Esophagus muscularis mucosa (tissue), 4 donors: ENCODE results near the gene CNNM4. TPM values are rescaled to one million over a fixed set of nuclear protein-coding genes. Genes with fewer than 3 reads are reported as not detected.

Experiments used
- DNase-seq: peaks from one replicate; pipeline ENCODE4 v3.0.0-alpha.2; 2017; ENCODE audit errors: extremely low spot score
- H3K27ac ChIP-seq, 4 donors: fragments of 200-600 bp; sonication (generic); replicated peaks in 1 of 4; 1 replicate in 3 of 4; 2 replicates in 1 of 4; pipeline ENCODE4 v1.5.1; 2016 to 2019; ENCODE audit warnings: mild to moderate bottlenecking in 1 of 4
- H3K27me3 ChIP-seq, 4 donors: fragments of 200-600 bp; sonication (generic); one replicate each; pipeline versions ENCODE4 v1.5.1 to v1.6.0; 2016 to 2019
- H3K36me3 ChIP-seq, 4 donors: fragments of 200-600 bp; sonication (generic); one replicate each; pipeline ENCODE4 v1.5.1; 2016 to 2019
- H3K4me1 ChIP-seq, 4 donors: fragments of 200-600 bp; sonication (generic); one replicate each; pipeline ENCODE4 v1.5.1; 2016 to 2019
- H3K4me3 ChIP-seq, 4 donors: fragments of 200-600 bp; sonication (generic); 1 replicate in 2 of 4; 2 replicates in 2 of 4; pipeline ENCODE4 v1.5.1; 2016 to 2019; ENCODE audit warnings: mild to moderate bottlenecking in 4 of 4, moderate library complexity in 1 of 4
- H3K9me3 ChIP-seq, 4 donors: fragments of 200-600 bp; sonication (generic); 1 replicate in 3 of 4; 2 replicates in 1 of 4; pipeline ENCODE4 v1.5.1; 2016 to 2019
- CTCF ChIP-seq, 3 experiments: fragments of 200-600 bp in 2 of 3; fragments of 450-650 bp in 1 of 3; sonication (generic) in 2 of 3; IDR thresholded peaks; one replicate each; pipeline ENCODE4 v1.5.1; 2017 to 2019; ENCODE audit warnings: antibody characterized with exemption in 3 of 3, mild to moderate bottlenecking in 2 of 3, moderate library complexity in 1 of 3
- EP300 ChIP-seq: sonication (generic); formaldehyde crosslinking; IDR thresholded peaks from one replicate; pipeline ENCODE4 v1.6.1; 2017; ENCODE audit warnings: antibody characterized with exemption
- POLR2A ChIP-seq: fragments of 450-650 bp; IDR thresholded peaks from one replicate; pipeline ENCODE4 v1.6.1; 2017; ENCODE audit warnings: antibody characterized with exemption, moderate library complexity, mild to moderate bottlenecking, low read depth
- POLR2AphosphoS5 ChIP-seq, 2 donors: sonication (generic); formaldehyde crosslinking; IDR thresholded peaks; one replicate each; pipeline ENCODE4 v1.6.1; 2017; ENCODE audit warnings: antibody characterized with exemption in 2 of 2
- WGBS: methylation state at CpG from one replicate; pipeline ENCODE4 v1.1.5; 2018; 5-methylcytosine and 5-hydroxymethylcytosine counted together
- intact Hi-C: fragments of 100-400 bp; cut with DNase I; formaldehyde crosslinking; loops from one replicate; pipeline ENCODE4 v1.15.1; 2023
- total RNA-seq, 4 donors: library from RNA; depleted of rRNA; stranded (reverse); fragments of >200 nt; gene quantifications; one replicate each; pipeline versions ENCODE4 v1.1.0 to v1.2.1, GENCODE V29; 2016

CNNM4 gene
- total RNA-seq, 4 donors from 2014 or later: 3.3 to 7.5 (median 5.3) TPM

GRCh38 chr2:96843538-96844268, 83.0 kb downstream of the CNNM4 start, which contains the start of gene ANKRD23:
TSS of gene ANKRD23 (minus strand) at chr2:96844021. CDS start at chr2:96843992, 29 bp downstream.
- peaks cover 14 to 28% (median 20%) of the 10 kb centered on the region in 4 donors for H3K4me1 ChIP-seq
- 93% methylated on average over 14 of the region's 14 CpGs for WGBS
- no peaks in the 10 kb centered on the region for H3K9me3 ChIP-seq
- no peak for DNase-seq
- no peaks in the 10 kb centered on the region for H3K27me3 ChIP-seq
- peaks cover 12 to 64% (median 40%) of the 10 kb centered on the region in 4 donors for H3K36me3 ChIP-seq
- intact Hi-C loops: no loop called here
- H3K4me3 ChIP-seq: no peak within 1 kb of the TSS
- TF ChIP-seq POLR2A: peak; percentile 48
- no peak for TF ChIP-seq EP300
- H3K27ac ChIP-seq: no peak within 1 kb of the TSS

- H3K4me3 ChIP-seq: no peak overlapping the region
- no peaks in the 10 kb centered on the region for H3K9me3 ChIP-seq
- H3K27ac ChIP-seq: no peak overlapping the region
- no peak for TF ChIP-seq EP300
- TF ChIP-seq CTCF (IDR thresholded peaks at IDR 0.05): no peak
- no peak for TF ChIP-seq POLR2A
- TF ChIP-seq POLR2AphosphoS5 (IDR thresholded peaks at IDR 0.05): no peak
- peaks cover 14 to 24% (median 15%) of the 10 kb centered on the region in 4 donors for H3K4me1 ChIP-seq
- H3K36me3 ChIP-seq: peaks cover 16 to 65% (median 42%) of the 10 kb centered on the region in 4 donors
- no peak for DNase-seq
- intact Hi-C loops: no loop called here
- no peaks in the 10 kb centered on the region for H3K27me3 ChIP-seq
- WGBS: 85% methylated on average over 15 of the region's 17 CpGs
Observed at GRCh38 chr2:96844405-96844808, 83.7 kb downstream of the CNNM4 start.

- Histone ChIP-seq H3K27ac (no peak overlapping the region), H3K27me3 (no peaks in the 10 kb centered on the region), H3K4me1 (peaks cover 9 to 21% (median 11%) of the 10 kb centered on the region in 4 donors), H3K9me3 (no peaks in the 10 kb centered on the region), H3K4me3 (no peak overlapping the region), H3K36me3 (peaks cover 27 to 72% (median 54%) of the 10 kb centered on the region in 4 donors)
- intact Hi-C loops: no loop called here
- TF ChIP-seq CTCF (IDR thresholded peaks at IDR 0.05): no peak
- TF ChIP-seq POLR2AphosphoS5 (IDR thresholded peaks at IDR 0.05): no peak
- no peak for TF ChIP-seq EP300
- no peak for TF ChIP-seq POLR2A
- DNase-seq: no peak
- WGBS: 88% methylated on average over 5 of the region's 5 CpGs
Observed at GRCh38 chr2:96846825-96847224, 86.1 kb downstream of the CNNM4 start.

- no peak overlapping the region for H3K27ac ChIP-seq
- no peak overlapping the region for H3K4me3 ChIP-seq
- intact Hi-C loops: no loop called here
- no peaks in the 10 kb centered on the region for H3K27me3 ChIP-seq
- H3K9me3 ChIP-seq: no peaks in the 10 kb centered on the region
- peaks cover 27 to 78% (median 60%) of the 10 kb centered on the region in 4 donors for H3K36me3 ChIP-seq
- DNase-seq: no peak
- 78% methylated on average over 10 of the region's 10 CpGs for WGBS
- peaks cover 4 to 15% (median 7%) of the 10 kb centered on the region in 4 donors for H3K4me1 ChIP-seq
- TF ChIP-seq POLR2AphosphoS5 (IDR thresholded peaks at IDR 0.05) (no peak), POLR2A (no peak), EP300 (no peak), CTCF (IDR thresholded peaks at IDR 0.05) (no peak)
Observed at GRCh38 chr2:96847586-96847985, 86.9 kb downstream of the CNNM4 start.

- Histone ChIP-seq H3K9me3 (no peaks in the 10 kb centered on the region), H3K27ac (no peak overlapping the region), H3K4me3 (no peak overlapping the region), H3K4me1 (peaks cover 0 to 10% (median 5%) of the 10 kb centered on the region in 4 donors), H3K36me3 (peaks cover 33 to 85% (median 67%) of the 10 kb centered on the region in 4 donors), H3K27me3 (no peaks in the 10 kb centered on the region)
- no peak for DNase-seq
- TF ChIP-seq POLR2AphosphoS5 (IDR thresholded peaks at IDR 0.05): no peak
- no peak for TF ChIP-seq CTCF (IDR thresholded peaks at IDR 0.05)
- TF ChIP-seq EP300: no peak
- TF ChIP-seq POLR2A: no peak
- intact Hi-C loops: no loop called here
- WGBS: 93% methylated on average over 5 of the region's 9 CpGs
Observed at GRCh38 chr2:96848264-96848663, 87.6 kb downstream of the CNNM4 start.
